Measurements from ENCODE around the gene CFAP54.

GRCh38 chr12:96889273-96889933, 400.0 kb downstream of the CFAP54 start:
- TF ChIP-seq CTCF (conservative IDR thresholded peaks at IDR 0.05 in 1 of 2, IDR thresholded peaks at IDR 0.05 in 1 of 2; ENCODE audit: extremely low read depth in 1 of 2, insufficient read depth in 1 of 2, low read depth in 1 of 2, low read length in 2 of 2) (no peak), EZH2 (IDR thresholded peaks at IDR 0.05; ENCODE audit: borderline replicate concordance, low read length) (no peak)

Measured in mammary epithelial cell (primary cell).